MCF 10A (cell line): ENCODE results near the gene MST1. TPM values are rescaled to one million over a fixed set of nuclear protein-coding genes. Genes with fewer than 3 reads are reported as not detected.
A peak's percentile ranks its signal among the peaks of the same experiment; 100 is the strongest.

Experiments
- BruUV-seq: library from RNA; stranded (reverse); fragments of 400-500 nt; replicated peaks from 2 replicates; lab custom pipeline; 2021; lab: Mats Ljungman, UMichigan
- CTCF ChIA-PET: fragments of 300-600 bp; sonication (Branson Sonifier 250); formaldehyde crosslinking; extraction: SDS; loops from one replicate; lab custom pipeline; 2021; ENCODE audit warnings: antibody characterized with exemption, inconsistent platforms; lab: Yijun Ruan, JAX
- POLR2A ChIA-PET: fragments of 300-600, 350-650 bp; sonication (Branson Sonifier 250); formaldehyde crosslinking; extraction: SDS; loops from one replicate; lab custom pipeline; 2020; ENCODE audit warnings: antibody characterized with exemption, inconsistent platforms; lab: Yijun Ruan, JAX
- DNase-seq: peaks from one replicate; pipeline ENCODE4 v3.0.0-alpha.2; 2018; ENCODE audit not compliant: unreplicated experiment
- H3K27ac Mint-ChIP-seq: one replicate; pipeline ENCODE4 v1.8.0; 2022; ENCODE audit warnings: mild to moderate bottlenecking, low read depth, mixed read lengths; ENCODE audit not compliant: unreplicated experiment
- H3K27me3 Mint-ChIP-seq: one replicate; pipeline ENCODE4 v1.8.0; 2022; ENCODE audit warnings: mixed read lengths; ENCODE audit not compliant: insufficient read depth, unreplicated experiment
- H3K36me3 Mint-ChIP-seq: one replicate; pipeline ENCODE4 v1.8.0; 2022; ENCODE audit warnings: mild to moderate bottlenecking, moderate library complexity, mixed read lengths; ENCODE audit not compliant: insufficient read depth, unreplicated experiment
- H3K4me1 Mint-ChIP-seq: one replicate; pipeline ENCODE4 v1.8.0; 2022; ENCODE audit warnings: mixed read lengths; ENCODE audit not compliant: insufficient read depth, unreplicated experiment
- H3K4me3 Mint-ChIP-seq: one replicate; pipeline ENCODE4 v1.8.0; 2022; ENCODE audit warnings: mild to moderate bottlenecking, moderate library complexity, mixed read lengths; ENCODE audit not compliant: unreplicated experiment
- H3K9me3 Mint-ChIP-seq: one replicate; pipeline ENCODE4 v1.8.0; 2022; ENCODE audit warnings: mixed read lengths; ENCODE audit not compliant: unreplicated experiment
- intact Hi-C: fragments of 100-400 bp; cut with micrococcal nuclease; formaldehyde crosslinking; loops from 2 replicates; pipeline ENCODE4 v1.14.1; 2022
- total RNA-seq: library from RNA; stranded (reverse); gene quantifications from 2 replicates; pipeline ENCODE4 v1.2.3, GENCODE V29; 2022
- TF ChIP-seq, protein P1 (sequence below): fragments of 200-600 bp; IDR thresholded peaks from one replicate; pipeline ENCODE4 v1.8.0; 2022; ENCODE audit warnings: antibody characterized with exemption, mild to moderate bottlenecking; ENCODE audit not compliant: unreplicated experiment

MST1 gene
- total RNA-seq, 1 experiment from 2014 or later, result 18.2 TPM

DNA sequence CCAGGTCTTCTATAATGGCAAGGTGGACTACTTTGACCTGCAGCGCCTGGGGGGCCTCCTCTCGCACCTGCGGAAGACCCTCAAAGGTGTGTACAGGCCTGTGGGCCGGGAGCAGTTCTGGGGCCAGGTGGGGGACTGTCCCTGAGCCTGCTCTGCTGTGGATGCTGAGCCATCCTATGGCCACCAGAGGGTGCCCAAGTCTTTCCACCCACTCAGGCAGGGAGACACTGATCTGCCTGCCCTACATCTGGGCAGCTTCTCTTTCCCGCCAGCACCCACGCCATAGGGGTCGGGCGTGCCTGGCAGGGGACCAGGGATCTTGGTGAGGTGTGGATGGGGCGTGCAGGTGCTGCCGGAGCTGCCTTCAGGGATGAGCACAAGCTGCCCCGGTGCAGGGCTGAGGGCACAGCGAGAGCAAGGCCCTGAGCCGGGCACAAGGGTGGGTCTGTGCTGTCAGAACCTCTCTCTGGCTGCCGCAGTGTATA is 14.2 kb upstream of the MST1 start:
- H3K36me3 Mint-ChIP-seq, result no peaks in the 10 kb centered on the region
- BruUV-seq, result no TSS peak
- ChIA-PET CTCF (interaction anchor here (0.6 to 1.1 kb wide), 6 partner anchors 8 to 203 kb away, joined by 3 to 5 read pairs (median 3); no protein-coding TSS in a partner anchor), POLR2A (no interaction called here)
- TF ChIP-seq, protein P1, sequence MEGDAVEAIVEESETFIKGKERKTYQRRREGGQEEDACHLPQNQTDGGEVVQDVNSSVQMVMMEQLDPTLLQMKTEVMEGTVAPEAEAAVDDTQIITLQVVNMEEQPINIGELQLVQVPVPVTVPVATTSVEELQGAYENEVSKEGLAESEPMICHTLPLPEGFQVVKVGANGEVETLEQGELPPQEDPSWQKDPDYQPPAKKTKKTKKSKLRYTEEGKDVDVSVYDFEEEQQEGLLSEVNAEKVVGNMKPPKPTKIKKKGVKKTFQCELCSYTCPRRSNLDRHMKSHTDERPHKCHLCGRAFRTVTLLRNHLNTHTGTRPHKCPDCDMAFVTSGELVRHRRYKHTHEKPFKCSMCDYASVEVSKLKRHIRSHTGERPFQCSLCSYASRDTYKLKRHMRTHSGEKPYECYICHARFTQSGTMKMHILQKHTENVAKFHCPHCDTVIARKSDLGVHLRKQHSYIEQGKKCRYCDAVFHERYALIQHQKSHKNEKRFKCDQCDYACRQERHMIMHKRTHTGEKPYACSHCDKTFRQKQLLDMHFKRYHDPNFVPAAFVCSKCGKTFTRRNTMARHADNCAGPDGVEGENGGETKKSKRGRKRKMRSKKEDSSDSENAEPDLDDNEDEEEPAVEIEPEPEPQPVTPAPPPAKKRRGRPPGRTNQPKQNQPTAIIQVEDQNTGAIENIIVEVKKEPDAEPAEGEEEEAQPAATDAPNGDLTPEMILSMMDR, result peak; percentile 90
- no peaks in the 10 kb centered on the region for H3K9me3 Mint-ChIP-seq
- peak; percentile 79 for DNase-seq
- no peaks in the 10 kb centered on the region for H3K27me3 Mint-ChIP-seq
- intact Hi-C loops, result loop anchor here (1.0 kb wide), 2 partner anchors 136 to 203 kb away; no protein-coding TSS in a partner anchor
- peaks cover 14% of the 10 kb centered on the region for H3K4me1 Mint-ChIP-seq
- H3K4me3 Mint-ChIP-seq, result no peak overlapping the region
- no peak overlapping the region for H3K27ac Mint-ChIP-seq

DNA sequence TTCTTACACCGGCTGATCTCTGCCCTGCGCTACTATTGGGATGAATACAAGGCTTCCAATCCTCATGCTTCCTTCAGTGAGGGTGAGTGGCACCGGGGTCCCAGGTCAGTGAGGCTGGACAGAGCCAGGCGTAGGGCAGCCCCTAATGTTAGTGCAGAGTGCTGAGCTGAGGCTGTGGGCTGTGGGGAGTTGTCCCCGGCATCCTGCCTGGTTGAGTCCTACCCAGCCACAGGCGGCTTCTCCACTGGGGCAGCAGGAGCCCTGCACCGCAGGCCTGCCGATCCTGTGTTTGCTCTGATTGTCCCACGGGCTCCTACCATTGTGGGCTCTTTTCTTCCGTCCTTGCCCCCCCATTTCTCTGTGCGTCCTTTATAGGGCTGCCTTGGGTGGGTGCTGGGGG is 13.4 kb upstream of the MST1 start:
- Mint-ChIP-seq H3K27ac (no peak overlapping the region), H3K4me1 (peaks cover 11% of the 10 kb centered on the region), H3K27me3 (no peaks in the 10 kb centered on the region), H3K36me3 (no peaks in the 10 kb centered on the region), H3K9me3 (no peaks in the 10 kb centered on the region), H3K4me3 (no peak overlapping the region)
- POLR2A ChIA-PET, result interaction anchor here (0.6 kb wide), 1 partner anchor 12 kb away, joined by 3 read pairs; no protein-coding TSS in a partner anchor
- CTCF ChIA-PET, result interaction anchor here (0.6 to 2.4 kb wide), 4 partner anchors 10 to 188 kb away, joined by 3 to 15 read pairs (median 4); no protein-coding TSS in a partner anchor
- intact Hi-C loops, result loop anchor here (1.0 kb wide), 2 partner anchors 137 to 204 kb away; no protein-coding TSS in a partner anchor
- no peak for DNase-seq
- BruUV-seq, result no TSS peak
- TF ChIP-seq, protein P1, result no peak

DNA sequence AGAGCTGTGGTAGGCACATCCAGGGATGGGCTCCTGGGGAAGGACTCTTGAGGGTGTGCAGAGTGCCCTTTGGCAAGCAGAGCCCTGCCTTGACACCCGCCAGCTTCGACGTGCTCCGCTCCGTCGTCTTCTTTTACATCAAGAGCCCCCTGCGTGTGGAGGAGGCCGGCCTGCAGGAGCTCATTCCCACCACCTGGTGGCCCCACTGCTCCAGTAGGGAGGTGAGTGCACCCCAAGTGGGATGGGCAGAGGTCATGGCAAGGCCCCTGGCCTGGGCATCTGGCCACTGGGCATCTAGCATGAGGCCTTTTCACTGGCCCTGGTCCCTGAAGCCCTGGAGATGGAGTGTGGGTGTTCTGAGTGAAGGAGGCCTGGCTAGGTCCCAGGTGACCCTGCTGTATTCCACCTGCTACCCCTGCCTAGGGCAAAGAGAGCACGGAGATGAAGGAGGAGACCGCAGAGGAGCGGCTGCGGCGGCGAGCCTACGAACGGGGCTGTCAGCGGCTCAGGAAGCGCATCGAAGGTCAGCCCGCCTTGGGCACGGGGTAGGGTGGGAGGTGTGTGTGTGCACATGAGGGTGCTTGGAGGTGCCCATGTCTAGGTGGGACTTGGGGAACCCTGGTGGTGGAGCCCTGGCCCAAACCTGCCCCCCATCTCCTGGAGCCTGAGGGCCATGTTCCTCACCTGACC is 12.3 kb upstream of the MST1 start:
- no TSS peak for BruUV-seq
- peaks cover 4% of the 10 kb centered on the region for H3K36me3 Mint-ChIP-seq
- no peak overlapping the region for H3K27ac Mint-ChIP-seq
- TF ChIP-seq, protein P1, result no peak
- no peak for DNase-seq
- intact Hi-C loops, result no loop called here
- no peak overlapping the region for H3K4me3 Mint-ChIP-seq
- H3K27me3 Mint-ChIP-seq, result no peaks in the 10 kb centered on the region
- POLR2A ChIA-PET, result interaction anchor here (1.8 kb wide), 1 partner anchor 22 kb away, joined by 4 read pairs; the partner anchor contains the start of gene GMPPB
- no peaks in the 10 kb centered on the region for H3K4me1 Mint-ChIP-seq
- CTCF ChIA-PET, result interaction anchor here (0.6 to 2.4 kb wide), 15 partner anchors 9 to 732 kb away, joined by 3 to 15 read pairs (median 3); partner anchors contain the start of gene IP6K1
- no peaks in the 10 kb centered on the region for H3K9me3 Mint-ChIP-seq
